Natural killer cell (primary cell): ENCODE data around the gene PIERCE2. TPM values are rescaled to one million over a fixed set of nuclear protein-coding genes. Genes with fewer than 3 reads are reported as not detected.

Experiments used
- ATAC-seq, 3 donors: fragments of 150-1000 bp in 2 of 3; fragments of 200-7000 bp in 1 of 3; cut with Tn5 transposase; 1 replicate in 1 of 3; 2 replicates in 2 of 3; pipeline ENCODE4 v1.10.0; 2021; ENCODE audit warnings: mild to moderate bottlenecking in 2 of 3, moderate library complexity in 2 of 3
- DNase-seq, 2 donors: peaks; one replicate each; pipeline versions ENCODE4 v3.0.0 to v3.0.0-alpha.2; 2013 to 2021; ENCODE audit warnings: mixed read lengths in 1 of 2
- H3K27ac ChIP-seq: one replicate; pipeline ENCODE4 v1.5.1; 2013; ENCODE audit warnings: mild to moderate bottlenecking, low read length
- H3K27me3 ChIP-seq: one replicate; pipeline ENCODE4 v1.6.1; 2013; ENCODE audit warnings: low read length; ENCODE audit not compliant: control insufficient read depth, insufficient read depth
- H3K36me3 ChIP-seq: one replicate; pipeline ENCODE4 v1.6.1; 2013; ENCODE audit warnings: low read length; ENCODE audit not compliant: control insufficient read depth, insufficient read depth
- H3K4me1 ChIP-seq: one replicate; pipeline ENCODE4 v1.6.1; 2013; ENCODE audit warnings: low read length; ENCODE audit not compliant: control insufficient read depth, insufficient read depth
- H3K4me3 ChIP-seq: one replicate; pipeline ENCODE4 v1.5.1; 2013; ENCODE audit warnings: low read length
- H3K9me3 ChIP-seq: one replicate; pipeline ENCODE4 v1.6.1; 2013; ENCODE audit warnings: low read length; ENCODE audit not compliant: control insufficient read depth, insufficient read depth
- H3K27ac Mint-ChIP-seq, 2 donors: one replicate each; pipeline ENCODE4 v1.8.0; 2022; ENCODE audit warnings: mild to moderate bottlenecking in 2 of 2, mixed read lengths in 2 of 2, moderate library complexity in 1 of 2
- H3K27me3 Mint-ChIP-seq, 2 donors: one replicate each; pipeline ENCODE4 v1.8.0; 2022; ENCODE audit warnings: low read depth in 2 of 2, mixed read lengths in 2 of 2
- H3K36me3 Mint-ChIP-seq: one replicate; pipeline ENCODE4 v1.8.0; 2022; ENCODE audit warnings: mixed read lengths
- H3K4me1 Mint-ChIP-seq, 2 donors: one replicate each; pipeline ENCODE4 v1.8.0; 2022; ENCODE audit warnings: mixed read lengths in 2 of 2
- H3K4me3 Mint-ChIP-seq: one replicate; pipeline ENCODE4 v1.8.0; 2022; ENCODE audit warnings: mild to moderate bottlenecking, moderate library complexity, mixed read lengths
- H3K9me3 Mint-ChIP-seq, 2 donors: one replicate each; pipeline ENCODE4 v1.8.0; 2022; ENCODE audit warnings: mixed read lengths in 2 of 2
- WGBS: methylation state at CpG from one replicate; pipeline ENCODE4 v1.1.7; 2013; ENCODE audit warnings: missing lambda C conversion rate; ENCODE audit not compliant: insufficient coverage; 5-methylcytosine and 5-hydroxymethylcytosine counted together
- intact Hi-C: fragments of 100-400 bp; cut with micrococcal nuclease; formaldehyde crosslinking; loops from one replicate; pipeline ENCODE4 v1.14.2; 2022
- total RNA-seq, 4 donors: library from RNA; stranded (reverse); fragments of 120-200 nt in 1 of 4; gene quantifications; one replicate each; pipeline versions ENCODE4 v1.2.3 to v1.2.4, GENCODE V29; 2013 to 2022
- TF ChIP-seq, protein P1 (sequence below): fragments of 200-600 bp; IDR thresholded peaks from one replicate; pipeline ENCODE4 v1.8.0; 2022; ENCODE audit warnings: antibody characterized with exemption

The PIERCE2 gene
- total RNA-seq, 3 donors from 2014 or later (not counting 1 experiment from before 2014, with no cell fraction given), result 0.47 to 0.53 TPM; not detected in 1

DNA sequence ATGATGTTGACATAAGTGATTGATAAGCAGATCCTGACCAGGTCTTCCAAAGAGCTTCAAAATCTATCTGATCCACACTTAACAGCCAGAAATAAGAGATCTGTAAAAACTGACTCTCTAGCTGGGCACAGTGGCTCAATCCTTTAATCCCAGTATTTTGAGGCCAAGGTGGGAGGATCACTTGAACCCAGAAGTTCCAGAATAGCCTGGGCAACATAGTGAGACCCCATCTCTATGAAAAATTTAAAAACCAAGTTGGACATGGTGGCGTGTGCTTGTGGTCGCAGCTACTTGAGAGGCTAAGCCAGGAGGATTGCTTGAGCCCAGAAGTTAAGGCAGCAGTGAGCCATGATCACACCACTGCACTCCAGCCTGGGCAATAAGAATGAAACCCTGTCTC is 45.7 kb upstream of the PIERCE2 start:
- DNase-seq (no peak), ATAC-seq (no peak)
- H3K4me3 ChIP-seq, result no peak overlapping the region
- Mint-ChIP-seq H3K4me1 (peaks cover 0 to 10% of the 10 kb centered on the region in 2 donors), H3K9me3 (no peaks in the 10 kb centered on the region), H3K36me3 (peaks cover 11% of the 10 kb centered on the region), H3K27ac (no peak overlapping the region), H3K27me3 (no peaks in the 10 kb centered on the region), H3K4me3 (no peak overlapping the region)
- TF ChIP-seq, protein P1, sequence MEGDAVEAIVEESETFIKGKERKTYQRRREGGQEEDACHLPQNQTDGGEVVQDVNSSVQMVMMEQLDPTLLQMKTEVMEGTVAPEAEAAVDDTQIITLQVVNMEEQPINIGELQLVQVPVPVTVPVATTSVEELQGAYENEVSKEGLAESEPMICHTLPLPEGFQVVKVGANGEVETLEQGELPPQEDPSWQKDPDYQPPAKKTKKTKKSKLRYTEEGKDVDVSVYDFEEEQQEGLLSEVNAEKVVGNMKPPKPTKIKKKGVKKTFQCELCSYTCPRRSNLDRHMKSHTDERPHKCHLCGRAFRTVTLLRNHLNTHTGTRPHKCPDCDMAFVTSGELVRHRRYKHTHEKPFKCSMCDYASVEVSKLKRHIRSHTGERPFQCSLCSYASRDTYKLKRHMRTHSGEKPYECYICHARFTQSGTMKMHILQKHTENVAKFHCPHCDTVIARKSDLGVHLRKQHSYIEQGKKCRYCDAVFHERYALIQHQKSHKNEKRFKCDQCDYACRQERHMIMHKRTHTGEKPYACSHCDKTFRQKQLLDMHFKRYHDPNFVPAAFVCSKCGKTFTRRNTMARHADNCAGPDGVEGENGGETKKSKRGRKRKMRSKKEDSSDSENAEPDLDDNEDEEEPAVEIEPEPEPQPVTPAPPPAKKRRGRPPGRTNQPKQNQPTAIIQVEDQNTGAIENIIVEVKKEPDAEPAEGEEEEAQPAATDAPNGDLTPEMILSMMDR, result no peak
- H3K27ac ChIP-seq, result no peak overlapping the region
- no peaks in the 10 kb centered on the region for H3K9me3 ChIP-seq
- no peaks in the 10 kb centered on the region for H3K27me3 ChIP-seq
- 98% methylated on average over 2 of the region's 2 CpGs for WGBS
- no peaks in the 10 kb centered on the region for H3K4me1 ChIP-seq
- H3K36me3 ChIP-seq, result peaks cover 17% of the 10 kb centered on the region
- intact Hi-C loops, result no loop called here

DNA sequence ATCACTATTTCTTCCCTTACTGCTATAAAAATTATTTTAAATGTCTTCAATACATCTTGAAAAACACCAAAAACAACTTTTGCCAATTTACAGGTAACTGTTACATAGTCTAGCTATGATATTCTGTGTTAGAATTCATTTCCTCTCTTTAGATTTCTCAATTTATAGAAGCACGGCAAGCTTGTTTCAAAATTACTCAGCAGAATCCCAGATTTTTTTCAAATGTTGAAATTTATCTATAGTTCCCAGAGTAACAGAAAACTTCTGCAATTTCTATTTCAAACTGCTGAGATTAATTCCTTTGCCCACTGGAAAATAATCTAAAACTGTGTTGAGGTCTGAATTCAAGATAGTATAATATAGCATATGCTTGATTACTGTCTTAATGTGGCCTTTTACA is 41.3 kb upstream of the PIERCE2 start:
- intact Hi-C loops, result no loop called here
- Mint-ChIP-seq H3K4me3 (no peak overlapping the region), H3K27ac (no peak overlapping the region), H3K9me3 (no peaks in the 10 kb centered on the region), H3K4me1 (peaks cover 0 to 5% of the 10 kb centered on the region in 2 donors), H3K36me3 (no peaks in the 10 kb centered on the region), H3K27me3 (no peaks in the 10 kb centered on the region)
- Histone ChIP-seq H3K9me3 (no peaks in the 10 kb centered on the region), H3K36me3 (peaks cover 24% of the 10 kb centered on the region), H3K27ac (no peak overlapping the region), H3K27me3 (no peaks in the 10 kb centered on the region), H3K4me3 (no peak overlapping the region), H3K4me1 (no peaks in the 10 kb centered on the region)
- ATAC-seq (no peak), DNase-seq (no peak)
- TF ChIP-seq, protein P1, result no peak
- WGBS, result 60% methylated on average over 1 of the region's 1 CpG

DNA sequence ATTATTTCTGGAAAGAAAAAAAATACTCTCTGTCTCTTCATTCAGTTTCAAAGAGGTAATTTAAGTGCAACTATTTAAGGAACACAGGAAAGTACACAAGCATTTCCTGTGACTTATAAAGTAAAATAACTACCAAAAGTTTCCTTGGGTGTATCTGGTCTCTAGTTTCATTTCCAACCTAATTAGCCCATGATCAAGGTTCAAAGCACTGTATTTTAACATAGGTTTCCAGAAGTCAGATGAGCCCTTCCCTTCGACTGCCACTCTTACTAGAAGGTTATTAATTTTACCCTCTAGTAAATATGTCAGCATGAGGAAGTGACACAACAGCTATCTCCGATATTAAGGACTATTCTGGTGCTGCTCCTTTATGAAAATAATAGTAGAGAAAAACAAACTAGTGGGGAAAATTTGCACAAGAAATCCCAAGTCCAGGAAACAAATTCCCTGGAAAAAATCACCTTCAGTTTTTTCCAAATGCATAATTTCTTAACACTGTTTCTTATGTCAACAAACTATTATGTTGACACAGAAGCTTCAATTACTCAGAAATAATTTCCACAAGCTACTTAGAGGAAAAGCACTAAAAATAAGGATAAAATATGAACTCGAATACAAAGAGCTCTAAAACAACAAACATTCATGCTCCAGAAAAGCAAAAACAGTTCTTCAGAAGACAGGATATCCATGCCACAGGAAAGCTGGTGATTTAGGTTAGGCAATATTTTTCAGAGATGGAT is 35.4 kb upstream of the PIERCE2 start:
- WGBS, result no CpG with 5 or more reads among the region's 3 CpGs
- intact Hi-C loops, result no loop called here
- DNase-seq (no peak), ATAC-seq (no peak)
- Histone ChIP-seq H3K27me3 (no peaks in the 10 kb centered on the region), H3K4me3 (no peak overlapping the region), H3K27ac (no peak overlapping the region), H3K4me1 (no peaks in the 10 kb centered on the region), H3K9me3 (no peaks in the 10 kb centered on the region), H3K36me3 (peaks cover 49% of the 10 kb centered on the region)
- TF ChIP-seq, protein P1, result no peak
- Mint-ChIP-seq H3K4me3 (no peak overlapping the region), H3K9me3 (no peaks in the 10 kb centered on the region), H3K36me3 (peaks cover 7% of the 10 kb centered on the region), H3K4me1 (peaks cover 6 to 9% of the 10 kb centered on the region in 2 donors), H3K27me3 (no peaks in the 10 kb centered on the region), H3K27ac (peak overlapping the region; percentile 41 to 68)

DNA sequence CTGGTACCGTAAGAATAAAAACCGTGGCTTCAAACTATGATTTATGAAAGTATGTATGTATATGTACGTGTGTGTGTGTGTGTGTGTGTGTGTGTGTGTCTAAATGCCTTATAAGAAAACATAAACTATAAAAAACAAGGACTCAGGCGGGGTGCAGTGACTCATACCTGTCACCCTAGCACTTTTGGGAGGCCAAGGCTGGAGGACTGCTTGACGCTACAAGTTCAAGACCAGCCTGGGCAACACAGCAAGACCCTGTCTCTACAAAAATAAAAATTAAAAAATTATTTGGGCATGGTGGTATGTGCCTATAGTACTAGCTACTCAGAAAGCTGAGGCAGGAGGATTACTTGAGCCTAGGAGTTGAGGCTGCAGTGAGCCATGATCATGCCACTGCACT is 29.2 kb upstream of the PIERCE2 start:
- ATAC-seq (no peak), DNase-seq (no peak)
- intact Hi-C loops, result no loop called here
- H3K36me3 Mint-ChIP-seq, result peaks cover 7% of the 10 kb centered on the region
- H3K27ac Mint-ChIP-seq, result no peak overlapping the region
- no peak overlapping the region for H3K4me3 ChIP-seq
- H3K27me3 Mint-ChIP-seq, result no peaks in the 10 kb centered on the region
- no peak overlapping the region for H3K4me3 Mint-ChIP-seq
- no peaks in the 10 kb centered on the region for H3K4me1 ChIP-seq
- no peaks in the 10 kb centered on the region for H3K9me3 Mint-ChIP-seq
- no peaks in the 10 kb centered on the region for H3K9me3 ChIP-seq
- H3K4me1 Mint-ChIP-seq, result peaks cover 0 to 4% of the 10 kb centered on the region in 2 donors
- TF ChIP-seq, protein P1, result no peak
- peaks cover 43% of the 10 kb centered on the region for H3K36me3 ChIP-seq
- no peak overlapping the region for H3K27ac ChIP-seq
- H3K27me3 ChIP-seq, result no peaks in the 10 kb centered on the region
- 100% methylated on average over 4 of the region's 5 CpGs for WGBS
